SH-SY5Y (cell line): Measurements from ENCODE around the gene KIF26B.

ENCODE experiments used
- GATA2 ChIP-seq: IDR thresholded peaks from 2 replicates; pipeline ENCODE4 v1.6.1; 2011; ENCODE audit warnings: mild to moderate bottlenecking, low read depth, low read length
- GATA3 ChIP-seq: IDR thresholded peaks from 2 replicates; pipeline ENCODE4 v1.6.1; 2011; ENCODE audit warnings: low read depth, mild to moderate bottlenecking, low read length, moderate library complexity

Gene KIF26B

DNA sequence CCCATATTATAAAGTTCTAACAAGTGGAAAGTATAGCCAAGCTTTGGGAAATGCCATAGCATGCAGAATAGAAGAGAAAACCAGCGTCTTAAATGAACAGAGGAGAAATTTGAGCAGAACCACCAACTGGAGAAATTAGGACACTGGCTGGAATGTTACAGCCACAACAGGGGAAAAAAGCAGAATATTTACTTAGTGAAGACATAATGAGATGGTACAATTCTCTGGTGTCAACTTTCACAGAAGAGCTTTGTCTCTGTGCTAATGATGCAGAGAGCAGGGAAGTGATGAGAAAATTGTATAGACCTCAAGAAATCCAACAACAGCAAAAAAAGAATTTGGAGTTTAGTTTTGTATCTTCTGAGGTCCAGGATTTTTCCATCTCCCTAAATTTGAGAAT is 249.7 kb downstream of the KIF26B start:
- TF ChIP-seq GATA2 (no peak), GATA3 (no peak)

DNA sequence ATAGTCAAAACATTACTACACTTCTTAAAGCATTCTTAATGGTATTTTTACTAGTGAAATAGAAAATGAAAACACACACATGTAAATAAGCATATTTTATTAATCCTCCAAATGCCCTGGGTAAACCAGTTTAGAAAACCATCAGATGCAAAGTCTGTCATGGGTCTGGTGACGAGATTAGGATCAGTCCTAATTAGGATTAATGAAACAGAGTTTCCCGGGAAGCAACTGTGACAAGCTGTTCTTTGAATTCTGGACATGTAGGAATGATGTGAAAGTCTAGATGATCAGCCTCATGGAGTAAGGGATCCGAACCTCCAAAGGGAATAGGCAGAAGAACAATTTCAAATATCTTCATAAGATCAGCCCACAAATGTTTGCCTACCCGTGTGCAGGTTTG is 250.2 kb downstream of the KIF26B start:
- peak; percentile 79 for TF ChIP-seq GATA2
- TF ChIP-seq GATA3, result peak; percentile 86

DNA sequence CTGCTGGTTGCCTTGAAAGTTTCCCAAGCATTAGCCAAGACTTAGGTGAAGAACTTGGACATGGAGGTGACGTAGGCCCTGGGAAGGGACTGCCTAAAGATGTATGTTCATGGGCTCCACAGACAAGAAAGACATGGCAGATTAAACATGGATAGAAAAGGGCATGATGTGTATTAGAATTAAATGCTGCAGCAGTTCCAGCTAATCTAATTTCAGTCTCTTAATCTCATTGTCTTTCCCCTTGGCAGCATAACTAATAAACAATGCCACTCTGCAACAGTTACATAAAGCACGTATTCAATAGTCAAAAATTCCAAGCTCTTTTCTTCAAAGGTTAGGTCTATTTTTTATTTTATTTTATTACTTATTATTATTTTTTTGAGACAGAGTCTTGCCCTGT is 251.6 kb downstream of the KIF26B start:
- no peak for TF ChIP-seq GATA2
- no peak for TF ChIP-seq GATA3

DNA sequence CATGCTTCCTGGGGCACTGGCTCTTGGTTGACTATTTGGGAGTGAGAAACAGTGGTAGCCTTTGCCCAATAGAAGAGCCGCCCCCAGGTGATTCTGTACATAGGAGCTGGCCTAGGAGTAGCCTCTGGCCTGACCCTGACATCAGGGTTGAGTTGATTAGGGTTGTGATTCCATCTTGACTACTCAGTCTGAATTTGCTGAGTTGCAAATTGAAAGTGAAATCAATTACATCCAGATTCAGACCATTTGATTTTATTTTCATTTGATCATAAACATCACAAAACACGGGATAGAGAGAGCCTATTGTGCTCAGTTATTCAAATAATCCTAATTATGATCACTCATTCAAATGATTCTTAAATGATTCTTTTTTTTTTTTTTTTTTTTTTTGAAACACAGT is 253.2 kb downstream of the KIF26B start:
- TF ChIP-seq GATA3, result no peak
- TF ChIP-seq GATA2, result no peak

DNA sequence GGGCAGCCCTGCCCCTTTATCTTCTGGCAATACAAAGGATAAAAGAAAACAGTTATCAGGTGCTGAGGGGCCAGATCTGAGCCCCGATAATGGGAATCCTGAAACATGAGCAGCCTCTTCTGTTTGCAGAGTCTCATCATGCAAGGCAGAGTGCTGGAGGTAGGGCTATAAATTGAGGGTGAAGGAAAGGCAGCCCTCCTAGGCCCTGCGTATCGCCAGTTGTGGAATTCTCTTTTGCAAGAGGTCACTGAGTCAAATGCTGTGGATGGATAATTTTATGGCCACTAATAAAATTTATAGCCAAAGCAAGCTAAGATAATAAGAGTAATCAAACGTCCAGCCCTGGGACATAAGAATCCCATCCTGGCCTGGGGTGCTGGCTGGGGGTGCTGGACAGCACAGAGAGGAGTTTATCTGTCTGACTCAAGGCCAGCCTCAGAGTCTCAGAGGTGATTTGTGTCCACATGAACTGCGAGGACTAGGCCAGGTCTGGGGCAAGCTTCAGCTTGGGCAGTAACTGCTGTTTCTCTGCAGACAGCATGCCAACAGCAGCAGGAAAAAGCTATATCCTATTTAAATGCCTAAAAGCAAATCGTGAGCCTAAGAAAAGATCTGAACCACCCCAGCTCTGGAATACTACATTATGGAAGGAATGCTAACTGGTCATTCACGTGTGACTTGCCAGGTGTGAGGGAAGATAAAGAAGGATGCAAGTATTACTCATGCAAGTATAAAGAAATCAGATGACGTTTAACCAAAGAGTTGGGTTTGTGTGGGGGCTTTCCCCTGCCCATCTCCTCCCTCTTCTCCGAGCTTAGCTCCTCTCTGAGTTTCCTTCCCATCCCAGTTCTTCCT is 254.8 kb downstream of the KIF26B start:
- TF ChIP-seq GATA3, result no peak
- TF ChIP-seq GATA2, result peak; percentile 58

DNA sequence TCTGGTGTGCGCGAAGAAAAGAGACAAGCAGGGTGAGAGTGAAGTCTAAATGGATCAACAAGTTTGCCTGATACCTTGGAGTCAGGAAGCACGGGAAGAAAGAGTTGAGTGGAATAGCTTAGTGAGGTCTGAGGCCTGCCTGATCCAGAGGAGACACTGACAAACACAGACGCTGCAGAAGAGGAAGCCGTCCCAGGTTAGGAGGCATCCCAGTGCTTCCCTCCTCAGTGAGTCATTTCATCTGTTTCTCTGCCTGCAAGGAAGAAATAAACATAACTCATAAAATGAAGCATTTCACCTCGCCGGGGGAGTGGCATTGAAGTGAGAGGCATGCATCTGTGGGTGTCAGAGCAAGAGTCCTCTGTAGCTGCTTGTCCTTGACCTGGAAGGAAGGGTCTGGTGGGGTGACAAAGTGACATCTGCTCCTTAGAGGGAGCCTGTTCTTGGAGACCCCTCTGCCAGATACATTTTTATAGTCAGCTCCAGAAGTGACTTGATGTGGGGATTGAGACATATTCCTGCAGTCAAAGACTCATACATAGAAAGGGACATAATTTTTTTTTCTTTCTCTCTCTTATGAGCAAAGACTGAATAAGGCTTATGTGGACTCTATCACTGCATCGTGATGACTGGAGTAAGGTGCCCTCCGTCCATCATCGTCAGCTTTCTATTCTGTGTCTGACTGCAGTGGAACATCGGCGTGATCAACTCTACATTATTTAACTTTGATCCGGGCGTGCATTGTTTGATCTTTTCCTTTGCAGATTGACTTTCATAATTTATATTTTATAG is 256.7 kb downstream of the KIF26B start:
- TF ChIP-seq GATA3 (no peak), GATA2 (no peak)

DNA sequence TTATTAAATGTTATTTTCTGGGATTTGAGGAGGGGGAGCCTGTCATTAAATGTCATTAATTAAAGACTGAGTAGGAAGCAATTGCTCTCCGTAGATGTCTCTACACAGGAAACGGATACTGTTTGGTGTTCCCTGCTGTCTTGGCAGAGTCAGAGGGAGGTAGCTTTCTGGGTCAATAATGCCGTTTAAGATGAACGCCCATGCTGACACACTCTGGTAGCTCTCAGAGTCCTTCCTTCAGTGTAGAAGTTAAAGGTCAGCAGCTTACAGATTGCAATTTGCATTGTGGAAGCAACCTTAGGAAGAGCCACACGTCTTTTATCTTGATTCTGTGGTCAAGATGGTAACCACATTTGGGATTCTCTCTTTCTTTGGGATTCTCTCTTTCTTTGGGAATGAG is 257.5 kb downstream of the KIF26B start:
- TF ChIP-seq GATA3, result no peak
- no peak for TF ChIP-seq GATA2

DNA sequence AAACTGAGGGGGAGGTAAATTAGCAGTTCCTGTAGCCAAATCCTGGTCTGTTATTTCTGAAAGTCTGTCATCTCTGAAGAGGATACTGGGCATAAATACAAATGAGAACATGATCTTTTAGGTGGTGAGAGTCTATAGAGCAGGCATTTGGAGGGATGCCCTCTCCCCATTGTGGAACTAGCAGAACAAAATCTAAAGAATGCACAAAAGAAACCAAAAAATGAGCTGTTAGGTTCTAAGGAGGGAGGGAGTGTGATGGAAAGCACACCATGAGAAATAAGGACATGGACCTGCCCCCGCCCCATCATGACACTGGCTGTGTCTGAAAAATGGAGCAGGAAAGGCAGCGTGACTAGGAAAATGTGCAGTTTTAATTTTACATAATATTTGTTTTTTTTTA is 262.0 kb downstream of the KIF26B start:
- TF ChIP-seq GATA3 (no peak), GATA2 (no peak)

DNA sequence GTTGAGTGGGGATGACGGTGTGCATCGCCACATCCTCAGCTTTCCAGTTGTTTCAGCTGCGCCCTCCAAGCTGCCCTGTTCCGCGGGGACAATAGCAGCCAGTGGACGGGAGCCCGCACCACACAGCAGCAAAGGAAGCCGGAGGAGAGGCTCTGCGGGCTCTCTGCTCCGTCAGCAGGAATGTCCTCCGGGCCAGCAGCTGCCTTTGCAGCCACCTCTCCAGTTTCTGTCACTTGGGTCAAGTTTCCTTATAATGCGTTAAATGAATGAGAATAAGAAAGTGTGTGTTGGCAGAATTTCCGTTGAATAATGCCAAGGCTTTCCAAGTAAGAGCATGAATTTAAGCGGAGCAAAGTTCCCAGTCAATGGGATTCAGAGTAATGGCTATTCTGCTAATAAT is 263.3 kb downstream of the KIF26B start:
- TF ChIP-seq GATA3 (no peak), GATA2 (no peak)

DNA sequence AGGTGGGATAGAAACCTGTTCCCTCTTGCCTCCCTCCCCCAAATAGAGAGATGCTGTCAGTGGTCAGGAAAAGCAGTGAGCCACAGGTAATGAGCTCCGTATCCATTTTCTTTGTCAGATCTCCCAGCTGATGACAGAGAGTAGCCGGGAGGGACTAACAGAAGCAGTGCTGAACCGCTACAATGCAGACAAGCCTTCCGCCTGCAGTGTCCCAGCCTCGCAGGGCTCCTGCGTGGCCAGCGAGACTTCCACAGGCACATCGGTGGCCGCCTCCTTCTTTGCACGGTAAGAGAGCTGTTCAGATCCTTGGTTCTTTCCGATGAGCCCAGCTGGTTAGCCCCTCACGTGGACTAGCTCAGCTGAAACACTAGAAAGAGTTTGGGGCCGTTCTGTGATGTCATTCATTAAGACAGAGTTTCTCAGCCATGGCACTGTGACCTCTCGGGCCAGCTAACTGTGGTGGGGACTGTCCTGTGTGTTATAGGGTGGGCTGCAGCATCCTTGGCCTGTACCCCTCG is 264.7 kb downstream of the KIF26B start:
- no peak for TF ChIP-seq GATA3
- no peak for TF ChIP-seq GATA2

DNA sequence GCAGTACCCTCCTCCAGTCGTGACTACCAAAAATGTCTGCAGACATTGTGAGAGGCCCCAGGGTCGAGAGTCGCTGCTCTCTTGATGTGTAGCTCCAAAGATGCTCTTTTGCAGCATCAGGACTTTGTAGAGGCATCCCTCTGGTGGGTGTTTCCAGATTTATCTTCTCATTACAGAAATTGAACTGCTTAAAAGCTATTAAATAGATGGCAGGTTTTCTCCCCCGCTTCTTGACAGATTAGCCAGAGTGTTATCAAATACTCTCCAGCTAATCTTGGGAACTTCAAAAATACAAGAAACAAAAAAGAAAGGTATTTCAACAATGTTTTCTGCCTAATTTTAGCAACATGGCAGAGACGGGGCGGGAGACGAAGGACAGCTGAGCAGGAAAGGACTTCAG is 265.2 kb downstream of the KIF26B start:
- TF ChIP-seq GATA2, result no peak
- no peak for TF ChIP-seq GATA3

DNA sequence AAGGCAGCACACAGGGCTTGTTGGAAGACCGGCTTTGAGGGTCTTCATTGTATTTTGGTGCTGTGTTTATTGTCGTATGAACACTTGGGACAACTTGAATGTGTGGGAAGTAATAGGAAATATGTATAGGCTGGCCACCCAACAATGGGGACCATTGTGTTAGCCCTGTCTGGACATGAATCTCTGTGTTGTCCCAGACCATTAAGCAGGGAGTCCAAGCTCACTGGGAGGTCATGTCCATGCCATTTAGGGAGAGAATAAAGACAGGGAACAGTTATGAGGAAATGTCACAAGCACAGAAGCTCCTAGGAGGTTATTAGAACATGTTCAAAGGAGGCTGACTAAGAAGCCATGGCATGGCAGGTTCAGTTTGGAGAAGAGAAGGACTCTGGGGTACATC is 266.1 kb downstream of the KIF26B start:
- no peak for TF ChIP-seq GATA3
- no peak for TF ChIP-seq GATA2

DNA sequence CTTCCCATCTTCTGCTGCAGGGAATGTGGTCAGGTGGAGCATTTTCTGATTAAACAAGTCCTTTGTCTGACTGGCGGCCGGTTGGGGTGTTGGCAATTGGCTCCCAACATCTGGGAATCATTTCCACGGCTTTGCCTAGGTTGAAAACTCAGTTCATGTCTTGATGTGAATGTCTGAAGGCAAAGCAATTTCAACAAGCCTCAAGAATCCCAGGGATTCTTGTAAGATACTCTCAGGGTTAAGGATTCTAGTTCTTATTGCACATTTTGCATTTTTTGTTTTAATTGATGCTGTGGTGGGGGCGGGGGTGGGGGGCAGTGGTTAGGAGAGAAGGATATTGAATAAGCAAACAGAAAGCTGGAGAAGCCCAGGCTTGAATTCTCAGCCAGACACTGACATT is 273.9 kb downstream of the KIF26B start:
- TF ChIP-seq GATA3 (no peak), GATA2 (no peak)

DNA sequence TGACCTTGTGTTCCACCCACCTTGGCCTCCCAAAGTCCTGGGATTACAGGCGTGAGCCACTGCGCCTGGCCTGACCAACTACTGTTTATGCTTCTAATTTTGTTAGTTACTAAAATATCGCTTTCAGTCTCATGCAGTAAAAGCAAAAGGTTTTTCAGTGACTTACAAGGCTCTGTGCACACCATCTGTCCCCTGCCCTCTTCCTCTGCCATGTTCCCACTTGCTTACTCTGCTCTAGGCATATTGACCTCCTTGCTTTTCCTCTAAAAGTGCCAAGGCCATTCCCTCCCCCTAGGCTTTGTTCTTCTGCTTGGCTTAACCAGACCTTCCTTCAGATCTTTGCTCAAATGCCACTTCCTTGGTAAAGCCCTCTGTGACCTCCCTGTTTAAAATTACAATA is 276.9 kb downstream of the KIF26B start:
- no peak for TF ChIP-seq GATA3
- no peak for TF ChIP-seq GATA2

DNA sequence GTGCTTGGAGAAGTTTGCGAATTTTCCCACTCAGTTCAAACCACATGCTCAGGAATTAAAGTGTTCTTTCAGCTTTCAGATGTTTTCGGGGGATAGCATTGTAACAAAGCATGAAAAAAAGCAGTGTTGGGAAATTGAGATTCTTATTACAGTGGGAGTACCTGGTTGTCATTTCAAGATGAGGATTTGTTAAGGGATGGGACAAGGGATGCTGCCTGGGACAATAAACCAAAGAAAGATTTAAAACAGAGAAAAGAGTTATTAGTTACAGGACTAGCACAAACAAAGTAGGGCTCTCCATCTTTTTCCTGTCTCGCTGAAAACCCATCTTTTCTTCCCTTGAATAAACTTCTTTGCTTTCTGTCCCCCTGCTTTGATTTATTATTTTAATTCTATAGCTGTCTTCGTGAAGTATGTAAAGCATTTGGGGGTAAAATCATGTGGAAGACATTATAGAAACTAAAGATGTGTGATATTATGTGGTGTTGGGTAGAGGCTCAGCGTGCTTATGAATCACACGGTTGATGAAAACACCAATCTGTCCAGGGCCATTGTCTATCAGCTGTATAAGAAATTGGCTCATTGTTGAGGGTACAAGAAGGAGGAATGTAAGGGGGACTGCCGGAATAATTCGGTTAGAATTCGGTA is 277.6 kb downstream of the KIF26B start:
- TF ChIP-seq GATA2 (no peak), GATA3 (no peak)
